GM21619 (cell line): Measurements from ENCODE around the gene SORCS2.

Experiments used
- ATAC-seq: cut with Tn5 transposase; IDR thresholded peaks from one replicate; pipeline ENCODE4 v1.9.1; 2021; ENCODE audit not compliant: unreplicated experiment

The SORCS2 gene

DNA sequence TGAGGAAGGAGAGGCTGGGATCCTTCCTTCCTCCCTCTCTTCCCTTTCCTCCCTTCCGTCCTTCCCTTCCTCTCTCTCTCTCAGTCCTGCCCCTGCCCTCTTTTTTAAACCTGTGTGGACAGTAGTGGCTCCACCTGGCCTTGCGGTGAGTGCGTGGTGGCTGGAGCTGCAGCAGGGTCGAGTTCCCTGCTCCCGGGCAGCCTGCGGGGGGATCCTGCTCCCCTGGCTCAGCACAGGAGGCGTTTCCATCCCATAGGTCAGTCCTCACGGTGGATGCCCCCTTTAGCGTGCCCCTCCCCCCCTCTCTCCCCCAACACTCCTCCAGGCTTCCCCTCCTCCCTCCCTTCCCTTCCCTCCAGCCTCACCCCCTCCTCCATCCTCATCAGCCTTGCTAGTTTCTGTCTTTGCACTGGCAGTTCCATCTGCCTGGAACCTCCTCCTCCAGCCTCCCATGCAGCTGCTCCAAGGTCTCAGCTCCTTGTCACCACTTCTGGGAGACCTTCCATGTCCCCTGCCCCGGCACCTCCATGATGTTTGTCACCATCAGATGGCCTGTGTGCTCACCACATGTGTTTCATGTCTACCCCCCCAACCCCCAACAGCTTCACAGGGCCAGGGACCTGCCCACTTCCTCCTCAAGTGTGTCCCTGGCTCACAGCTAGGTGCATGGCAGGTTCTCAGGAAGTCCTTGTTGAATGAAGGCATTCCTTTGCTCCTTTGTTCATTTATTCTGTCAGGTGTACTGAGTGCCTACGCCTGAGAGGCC lies 174.0 kb downstream of the SORCS2 start:
- no peak for ATAC-seq

DNA sequence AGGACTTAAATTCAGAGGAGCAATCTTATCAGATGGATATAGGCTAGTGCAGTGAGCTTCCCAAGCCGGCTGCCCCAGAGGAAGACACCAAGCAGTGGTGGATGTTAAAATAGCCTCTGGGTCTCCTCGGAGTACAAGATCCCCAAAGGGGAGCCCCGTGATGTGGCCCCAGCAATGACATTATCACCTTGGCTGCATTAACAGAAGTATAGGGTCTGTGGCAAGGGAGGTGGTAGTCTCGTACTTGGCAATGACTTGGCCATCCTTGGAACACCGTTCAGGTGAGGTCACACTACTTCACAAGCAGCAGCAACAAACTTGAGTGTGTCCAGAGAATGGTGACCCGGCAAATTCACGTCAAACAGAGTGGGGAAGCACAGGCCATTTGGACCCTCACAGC lies 174.6 kb downstream of the SORCS2 start:
- ATAC-seq = no peak

DNA sequence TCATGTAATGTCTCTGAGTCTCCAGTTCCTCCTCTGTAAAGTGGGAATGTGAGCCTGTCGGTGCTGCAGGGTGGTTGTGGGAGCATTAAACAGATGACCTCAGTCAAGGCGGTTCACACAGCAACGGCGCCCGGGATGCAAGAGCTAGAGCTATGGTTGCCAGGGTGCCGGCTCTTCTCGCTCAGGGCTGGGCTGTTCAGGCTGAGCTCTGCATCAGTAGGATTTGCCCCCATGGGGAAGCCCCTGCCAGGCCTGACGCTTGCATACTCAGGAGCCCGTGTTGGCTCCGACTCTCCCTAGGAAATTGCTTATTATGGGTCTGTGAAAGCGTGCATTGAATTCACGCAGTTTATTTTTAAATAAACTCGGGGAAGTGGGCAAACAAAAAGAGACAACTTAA lies 175.1 kb downstream of the SORCS2 start:
- no peak for ATAC-seq

DNA sequence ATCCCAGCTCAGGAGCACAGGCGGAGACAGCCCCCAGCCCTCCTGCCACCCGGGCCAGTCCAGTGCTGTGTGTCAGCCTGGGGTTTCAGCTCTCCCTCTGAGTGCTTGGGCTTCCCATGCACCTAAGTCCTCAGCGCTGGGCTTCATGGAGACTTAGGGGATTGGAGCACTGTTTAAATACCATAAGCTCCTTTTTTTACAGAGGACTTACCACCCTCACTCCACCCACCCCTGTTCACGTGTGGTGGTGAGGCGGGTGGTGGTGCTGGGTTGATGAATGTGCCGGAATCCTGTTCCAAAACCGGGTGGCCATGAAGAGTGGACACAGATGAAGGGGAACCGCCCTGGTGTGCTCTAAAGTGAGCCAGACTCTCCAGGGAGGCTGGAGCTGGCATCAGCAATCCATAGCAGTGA lies 175.5 kb downstream of the SORCS2 start:
- ATAC-seq = no peak

DNA sequence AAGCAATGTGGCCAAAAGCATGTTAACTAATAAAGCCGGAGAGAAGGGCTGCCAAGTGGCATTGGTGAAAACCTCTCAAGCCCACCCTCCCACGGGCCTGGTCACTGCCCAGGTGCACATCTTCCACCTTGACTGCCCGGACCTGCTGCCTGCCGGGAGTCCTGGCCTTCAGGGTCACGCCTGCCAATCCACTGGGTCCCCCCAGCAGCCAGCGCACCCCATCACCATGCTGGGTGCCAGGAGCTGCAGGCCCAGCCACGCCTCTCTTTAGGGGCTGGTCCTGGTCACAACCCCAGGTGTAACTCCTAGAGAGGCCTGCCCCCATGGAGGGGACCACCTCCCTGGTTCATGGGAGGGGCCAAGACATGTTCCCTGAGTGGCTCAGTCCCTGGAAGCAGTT lies 176.0 kb downstream of the SORCS2 start:
- ATAC-seq = no peak

DNA sequence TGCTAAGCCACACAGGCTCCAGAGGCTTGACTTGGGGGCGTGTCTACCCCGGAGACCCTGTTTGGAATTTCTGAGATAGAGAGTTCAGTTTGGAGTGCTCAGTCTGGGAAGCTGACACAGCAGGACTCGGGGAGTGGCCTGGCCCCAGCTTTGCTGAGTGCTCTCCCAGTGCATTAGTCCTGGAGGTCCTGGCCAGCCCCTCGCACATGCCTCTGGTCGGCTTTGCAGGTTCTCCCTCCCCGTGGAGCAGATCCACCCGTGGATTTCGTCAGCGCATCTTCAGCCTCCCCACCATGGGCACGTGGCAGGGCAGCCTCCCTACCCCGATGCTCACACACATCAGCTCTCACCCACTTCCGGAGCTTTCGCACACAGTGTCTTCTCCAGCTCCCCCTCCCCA lies 177.2 kb downstream of the SORCS2 start:
- ATAC-seq = no peak

DNA sequence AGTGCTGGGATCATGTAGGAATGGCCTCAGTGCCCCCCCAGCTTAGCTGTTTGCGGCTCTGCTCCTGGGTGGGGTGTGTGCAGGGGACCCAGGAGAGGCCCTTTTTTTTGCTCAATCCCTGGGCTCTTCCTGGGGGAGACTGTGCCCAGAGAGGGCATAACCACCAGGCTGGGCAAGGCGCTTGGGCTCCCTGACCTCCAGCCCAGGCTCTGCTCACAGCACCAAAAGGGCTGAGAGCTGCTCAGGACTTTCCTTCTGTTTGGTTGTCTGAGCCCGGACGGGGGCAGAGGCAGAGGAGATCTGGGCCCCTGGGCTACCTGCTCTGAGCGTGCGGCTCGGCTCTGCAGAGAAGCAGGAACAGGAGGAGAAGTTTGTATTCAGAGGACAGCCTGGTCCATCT lies 177.7 kb downstream of the SORCS2 start:
- no peak for ATAC-seq

DNA sequence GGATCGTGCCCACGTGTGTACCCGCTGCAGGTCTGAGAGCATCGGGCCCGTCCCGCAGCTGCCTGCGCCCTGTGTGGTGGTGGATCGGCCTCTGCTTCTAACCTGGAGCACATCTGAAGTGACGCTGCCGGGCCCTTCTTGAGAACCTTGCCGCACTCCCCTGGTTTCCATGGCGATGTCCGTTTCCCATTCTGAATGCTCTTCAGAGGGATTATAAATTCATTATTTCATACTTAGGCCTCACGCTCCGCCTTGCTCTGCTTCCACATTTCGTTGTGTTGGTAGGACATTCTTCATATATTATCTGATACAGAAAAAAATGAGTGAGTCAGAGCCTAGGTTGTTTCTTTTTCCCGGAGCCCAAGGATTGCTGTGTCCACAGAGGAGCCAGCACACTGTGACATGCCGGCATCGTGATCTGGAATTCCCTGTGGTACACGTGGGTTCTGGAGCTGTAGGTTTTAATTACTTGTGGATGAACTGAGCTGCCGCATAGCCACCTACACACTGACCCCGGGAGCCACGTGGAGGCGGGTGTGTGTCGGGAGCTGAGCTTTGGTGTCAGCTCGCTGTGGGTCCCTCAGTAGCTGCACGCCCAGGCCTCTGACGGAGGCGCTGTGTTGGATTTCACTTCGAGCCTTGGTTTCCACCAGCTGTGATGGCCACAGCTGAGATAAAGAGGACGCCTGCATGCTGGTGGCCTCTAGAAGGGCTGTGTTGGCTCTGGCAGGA lies 179.0 kb downstream of the SORCS2 start:
- ATAC-seq = no peak

DNA sequence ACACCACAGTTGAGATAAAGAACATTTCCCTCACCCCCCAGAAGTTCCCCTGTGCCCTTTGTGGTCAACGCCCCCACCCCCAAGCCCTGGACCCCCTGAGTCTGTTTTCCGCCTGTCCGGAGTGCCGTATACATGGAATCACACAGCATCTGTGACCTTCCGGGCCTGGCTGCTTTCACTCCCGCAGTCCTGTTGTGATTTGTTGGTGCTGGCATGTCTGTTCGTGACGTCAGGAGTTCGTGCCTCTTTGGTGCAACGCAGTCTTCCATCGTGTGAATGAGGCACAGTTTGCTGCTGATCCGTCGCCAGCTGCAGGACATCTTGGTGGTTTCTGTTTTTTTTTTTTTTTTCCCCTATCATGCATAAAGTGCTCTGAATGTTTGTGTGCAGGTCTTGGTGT lies 180.3 kb downstream of the SORCS2 start:
- ATAC-seq = no peak

DNA sequence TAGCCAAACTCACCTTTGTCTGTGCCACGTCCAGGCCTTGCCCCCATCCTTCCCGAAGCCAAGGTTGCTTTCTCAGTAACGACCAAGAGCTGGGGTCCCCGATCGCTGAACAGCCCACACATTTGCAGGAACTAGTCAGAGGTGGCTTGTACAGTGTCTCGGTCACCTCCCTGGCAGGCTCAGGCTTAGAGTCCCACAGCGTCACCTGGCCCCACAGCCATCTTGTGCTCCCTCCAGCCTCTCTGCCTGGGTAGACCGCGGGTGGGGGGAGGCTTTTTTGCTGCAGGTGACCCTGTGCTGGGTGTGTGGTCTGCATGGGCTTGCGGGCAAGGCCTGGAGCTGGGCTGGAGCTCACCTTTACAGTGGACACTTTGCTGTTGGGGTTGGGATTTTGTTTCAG lies 182.2 kb downstream of the SORCS2 start:
- no peak for ATAC-seq

DNA sequence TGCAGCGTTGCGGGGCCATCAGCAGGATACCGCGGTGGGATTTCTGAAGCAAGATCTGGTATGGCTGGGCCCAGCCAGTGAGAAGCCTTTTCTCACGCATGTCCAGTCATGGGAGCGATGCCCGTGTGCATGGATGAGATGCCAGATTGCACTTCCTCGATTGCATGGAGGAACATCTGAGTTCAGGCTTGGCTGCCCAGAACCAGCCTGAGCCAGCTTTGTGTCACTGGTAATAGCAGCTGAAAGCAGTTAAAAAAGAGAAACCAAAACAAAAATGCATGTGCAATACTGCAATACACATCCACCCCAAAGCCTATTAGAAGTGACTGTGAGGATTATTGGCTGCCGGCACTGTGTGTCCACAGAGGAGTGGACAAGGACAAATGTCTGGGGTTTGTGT lies 183.1 kb downstream of the SORCS2 start:
- ATAC-seq = no peak

DNA sequence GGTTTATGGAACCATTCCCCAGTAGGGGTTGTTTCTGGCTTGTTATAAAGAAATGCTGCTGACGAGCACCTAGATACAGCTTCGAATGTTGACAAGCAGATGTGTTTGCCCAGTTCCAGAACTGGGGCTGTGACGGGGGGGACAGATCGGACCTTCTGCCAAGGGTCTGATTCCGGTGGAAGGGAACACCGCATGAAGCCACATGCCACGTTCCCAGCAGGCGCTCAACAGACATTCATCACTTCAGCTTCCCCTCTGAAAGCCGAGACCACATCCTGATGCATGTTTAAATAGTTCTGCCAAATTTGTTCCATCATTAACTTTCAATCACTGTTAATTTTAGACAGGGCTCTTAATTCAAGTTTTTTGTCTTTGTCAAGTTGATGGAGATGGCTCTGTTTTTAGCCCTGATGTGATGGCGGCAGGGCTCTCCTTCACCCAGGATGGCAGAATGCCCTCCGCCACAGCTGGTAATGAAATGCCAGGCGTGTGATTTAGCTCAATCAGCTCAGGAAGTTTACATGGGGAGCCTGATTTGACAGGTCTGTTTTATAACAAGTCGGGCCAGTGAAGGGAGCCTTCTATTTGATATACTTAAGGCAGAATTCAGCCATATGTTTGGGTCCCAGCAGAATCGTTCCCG lies 185.0 kb downstream of the SORCS2 start:
- no peak for ATAC-seq

DNA sequence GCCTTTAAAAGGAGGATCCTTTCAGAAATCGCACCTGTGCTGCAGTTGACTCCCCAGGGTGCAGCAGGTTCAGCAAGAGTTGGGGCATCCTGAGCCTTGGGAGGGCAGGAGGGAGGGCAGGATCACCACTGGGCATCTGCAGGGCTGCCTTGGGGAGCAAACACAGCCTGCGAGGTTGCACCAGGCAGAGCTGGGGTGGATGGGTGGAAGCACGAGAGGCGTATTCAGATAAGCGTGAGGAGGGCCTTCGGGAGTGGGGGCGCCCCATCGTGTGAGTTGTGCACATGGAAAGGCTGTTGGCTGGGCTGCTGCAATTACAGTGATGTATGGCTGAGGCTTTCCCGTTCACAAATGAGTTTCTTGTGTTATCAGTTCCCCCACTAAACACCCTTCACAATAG lies 186.8 kb downstream of the SORCS2 start:
- no peak for ATAC-seq

DNA sequence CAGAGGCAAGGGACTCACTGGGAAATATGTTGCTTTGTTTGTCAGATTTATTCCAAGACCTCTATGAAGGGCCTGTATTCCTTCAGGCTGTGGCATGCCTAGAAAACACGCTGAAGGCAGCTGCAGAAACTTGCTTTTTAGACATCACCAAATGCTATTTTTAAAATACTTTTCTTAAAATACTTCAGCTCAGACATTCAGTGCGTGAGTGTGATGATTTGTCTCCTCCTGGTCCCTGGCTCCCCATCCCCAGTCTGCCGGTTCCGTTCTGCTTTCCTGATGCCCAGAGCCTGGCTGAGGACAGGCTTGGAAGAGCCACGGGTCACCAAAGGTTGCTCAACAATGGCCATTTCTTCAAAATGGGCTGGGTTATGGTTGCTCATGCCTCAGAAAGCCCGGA lies 187.4 kb downstream of the SORCS2 start:
- ATAC-seq = no peak

DNA sequence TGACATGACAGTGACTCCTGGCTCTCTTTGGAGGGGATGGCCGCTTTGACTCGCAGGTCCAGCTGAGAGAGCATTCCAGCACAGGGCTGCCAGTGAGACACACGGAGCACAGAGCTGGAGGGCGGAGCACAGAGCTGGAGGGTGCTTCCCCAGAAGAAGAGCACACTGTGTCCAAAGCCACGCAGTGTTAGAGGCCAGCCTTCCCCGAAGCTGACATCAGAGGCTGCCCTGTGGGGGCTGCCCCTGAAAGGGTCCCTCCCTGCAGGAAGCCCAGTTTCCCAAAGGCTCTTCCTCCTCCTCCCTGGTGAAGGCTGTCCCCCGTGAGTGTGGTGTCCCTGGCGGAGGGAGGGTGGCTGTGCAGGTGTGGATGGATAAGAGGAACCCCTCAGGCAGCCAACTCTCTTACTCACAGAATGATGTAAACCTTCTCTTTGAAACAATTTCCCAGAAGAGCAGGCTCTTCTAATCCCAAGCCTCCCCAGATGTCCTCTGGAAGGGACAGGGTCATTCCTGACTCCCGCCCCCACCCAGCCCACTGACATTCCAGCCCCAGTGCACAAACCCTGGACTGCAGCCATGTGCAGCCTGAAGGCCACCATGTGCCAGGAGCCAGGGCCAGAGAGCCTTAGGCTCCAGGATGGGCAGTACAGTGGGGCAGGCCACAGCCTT lies 189.0 kb downstream of the SORCS2 start:
- no peak for ATAC-seq

DNA sequence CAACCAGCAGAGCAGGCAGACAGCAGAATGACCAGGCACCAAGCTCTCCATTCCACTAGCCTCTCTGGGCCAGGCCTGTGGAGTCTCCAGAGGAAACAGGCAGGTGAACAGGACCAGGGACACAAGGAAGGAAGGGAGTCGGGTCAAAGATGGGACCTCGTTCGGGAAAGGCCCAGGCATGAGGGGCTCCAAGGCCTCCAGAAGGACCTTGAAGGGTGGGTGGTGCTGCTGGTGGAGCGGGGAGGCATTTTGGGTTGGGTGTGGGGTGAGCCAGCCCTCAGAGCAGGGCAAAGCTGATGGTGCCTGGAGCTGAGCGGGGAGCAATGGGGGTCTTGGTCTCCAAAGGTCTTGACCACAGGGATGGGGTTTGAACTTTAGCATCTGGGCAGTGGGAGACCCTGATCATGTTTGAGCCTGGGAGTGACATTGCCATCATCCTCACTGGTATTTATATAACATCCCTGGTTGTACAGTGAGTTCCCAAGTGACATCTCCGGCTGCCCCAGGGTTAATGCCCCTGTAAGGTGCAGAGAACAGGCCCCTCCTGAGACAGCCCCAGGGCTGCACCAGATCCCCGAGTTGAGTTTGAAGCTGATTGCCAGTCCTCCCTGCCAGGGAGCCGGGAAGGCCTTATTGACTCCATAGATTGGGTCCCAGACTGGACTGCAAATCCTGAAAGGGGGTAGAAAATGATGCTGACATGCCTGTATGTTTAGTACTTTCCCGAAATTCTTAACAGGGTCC lies 189.7 kb downstream of the SORCS2 start:
- no peak for ATAC-seq

DNA sequence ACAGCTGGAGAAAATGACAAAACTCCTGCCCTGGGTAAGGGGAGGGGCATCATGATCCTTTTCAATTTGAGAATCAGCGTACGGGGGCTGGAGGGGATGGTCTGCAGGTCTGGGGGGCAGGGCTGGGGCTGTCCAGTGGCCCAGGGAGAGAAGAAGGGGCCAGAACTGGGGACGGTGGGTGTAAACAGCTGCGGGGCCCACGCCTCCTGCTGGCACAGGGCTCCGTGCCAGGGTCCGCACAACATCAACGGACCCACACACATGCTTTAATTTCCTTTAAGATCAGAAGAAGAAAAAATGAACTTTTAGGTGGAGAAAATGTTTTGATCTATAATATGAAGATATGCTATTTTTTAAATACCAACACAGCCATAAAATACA lies 190.3 kb downstream of the SORCS2 start:
- no peak for ATAC-seq

DNA sequence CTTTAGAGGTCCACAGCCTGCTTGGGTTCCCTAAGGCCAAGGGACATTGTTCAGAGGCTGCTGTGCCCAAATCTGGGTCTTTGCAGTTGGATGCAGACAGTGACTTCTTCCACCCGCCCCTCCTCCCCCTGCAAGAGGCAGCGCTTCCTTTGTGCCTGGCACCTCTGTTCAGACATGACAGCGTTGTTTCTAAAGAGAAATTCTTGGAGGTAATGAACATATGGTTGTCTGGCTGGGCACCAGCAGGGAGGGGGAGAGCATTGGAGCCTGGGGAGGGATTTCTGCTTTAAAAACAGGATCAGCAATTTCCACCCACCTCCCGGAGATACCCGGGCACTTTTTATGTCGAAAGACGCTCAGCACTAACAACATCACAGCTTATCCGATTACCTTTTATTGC lies 190.9 kb downstream of the SORCS2 start:
- ATAC-seq = no peak

DNA sequence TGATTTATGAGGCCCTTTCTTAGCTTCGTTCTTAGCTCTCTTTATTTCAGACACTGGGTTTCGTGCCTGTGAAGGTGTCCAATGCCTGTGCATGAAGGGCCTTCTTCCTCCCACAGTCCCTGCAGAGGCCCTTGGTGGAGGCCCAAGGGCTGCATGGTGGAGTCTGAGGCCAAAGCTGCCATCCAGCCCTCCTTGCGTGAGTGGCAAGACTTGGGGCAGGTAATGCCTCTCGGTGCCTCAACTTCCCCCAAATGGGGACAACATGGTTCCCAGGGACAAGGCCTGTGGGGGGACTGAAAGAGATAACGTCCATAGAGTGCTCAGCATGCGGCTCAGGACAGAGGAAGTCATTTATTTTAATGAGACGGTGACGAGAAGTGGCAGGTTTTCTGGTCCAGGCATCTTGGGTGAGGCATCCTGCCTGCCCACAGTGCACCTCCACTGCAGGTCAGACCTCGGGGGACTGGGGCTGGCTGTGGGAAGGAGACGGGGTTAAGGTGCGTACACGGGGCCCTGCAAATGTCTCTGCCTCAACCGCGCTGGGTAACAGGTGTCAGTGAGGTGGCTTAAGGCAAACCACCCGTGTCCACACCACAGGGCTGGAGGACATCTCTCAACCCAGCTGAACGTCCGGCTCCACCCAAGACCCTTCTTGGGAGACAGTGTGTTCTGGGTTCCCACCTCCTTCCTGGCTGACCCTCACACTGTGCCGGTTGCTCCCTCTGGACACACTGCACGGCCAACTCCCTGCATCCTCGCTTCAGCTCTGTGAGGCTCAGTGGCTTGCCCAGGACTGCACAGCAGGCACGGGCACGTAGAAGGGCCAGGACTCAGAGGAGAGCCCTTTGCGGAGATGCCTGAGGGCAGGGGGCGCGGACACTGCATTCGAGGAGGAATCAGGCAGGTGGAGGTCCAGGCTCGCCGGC lies 191.9 kb downstream of the SORCS2 start:
- ATAC-seq = no peak
